D721Med (cell line): Measurements from ENCODE around the gene MIGA2.
"Not testable (repeated sequence)": the region's sequence is repeated elsewhere in the genome, so short reads cannot be mapped to it uniquely, and the experiment has no call there.

Experiments
- DNase-seq: peaks from one replicate; pipeline ENCODE4 v3.0.0; 2011; ENCODE audit warnings: low spot score; ENCODE audit not compliant: insufficient read length
- FAIRE-seq: peaks from 2 replicates; lab custom pipeline; 2011; peaks lifted over from hg19 to GRCh38; lab: Jason Lieb, UNC
- TF ChIP-seq, protein P1 (sequence below): IDR thresholded peaks from 2 replicates; pipeline ENCODE4 v1.5.1; 2012; ENCODE audit warnings: mild to moderate bottlenecking, control low read depth; ENCODE audit not compliant: insufficient read depth; ENCODE audit errors: missing control alignments

Gene MIGA2

DNA sequence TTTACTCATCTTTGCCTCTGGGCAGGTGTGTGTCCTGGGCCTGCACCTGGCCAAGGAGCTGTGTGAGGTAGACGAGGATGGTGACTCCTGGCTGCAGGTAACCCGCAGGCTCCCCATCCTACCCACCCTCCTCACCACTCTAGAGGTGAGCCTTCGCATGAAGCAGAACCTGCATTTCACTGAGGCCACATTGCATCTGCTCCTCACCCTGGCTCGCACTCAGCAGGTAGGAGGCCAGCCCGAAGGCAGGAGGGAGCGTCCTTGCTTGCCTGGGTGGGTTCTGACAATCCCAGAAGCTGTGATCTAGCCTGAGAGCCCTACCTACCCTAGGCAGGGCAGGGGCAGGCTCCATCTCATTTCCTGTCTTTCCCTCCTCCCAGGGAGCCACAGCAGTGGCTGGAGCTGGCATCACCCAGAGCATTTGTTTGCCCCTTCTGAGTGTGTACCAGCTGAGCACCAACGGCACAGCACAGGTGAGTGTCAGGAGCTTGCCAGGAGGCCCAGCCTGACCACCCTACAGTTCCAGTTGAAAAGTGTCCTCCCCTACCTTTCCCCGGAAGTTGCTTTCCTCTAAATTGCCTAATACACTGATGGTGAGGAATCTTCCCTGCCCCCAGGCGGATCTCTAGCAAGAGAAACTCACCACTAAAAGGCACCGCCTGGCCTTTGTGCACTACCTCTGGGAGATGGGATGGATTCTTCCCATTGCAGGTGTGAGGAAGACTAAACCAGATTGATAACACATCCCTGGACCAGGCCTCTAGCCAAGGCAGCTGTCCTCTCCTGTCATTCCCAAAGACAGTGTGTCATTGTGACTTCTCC, 34.7 kb upstream of the MIGA2 start:
- TF ChIP-seq, protein P1, sequence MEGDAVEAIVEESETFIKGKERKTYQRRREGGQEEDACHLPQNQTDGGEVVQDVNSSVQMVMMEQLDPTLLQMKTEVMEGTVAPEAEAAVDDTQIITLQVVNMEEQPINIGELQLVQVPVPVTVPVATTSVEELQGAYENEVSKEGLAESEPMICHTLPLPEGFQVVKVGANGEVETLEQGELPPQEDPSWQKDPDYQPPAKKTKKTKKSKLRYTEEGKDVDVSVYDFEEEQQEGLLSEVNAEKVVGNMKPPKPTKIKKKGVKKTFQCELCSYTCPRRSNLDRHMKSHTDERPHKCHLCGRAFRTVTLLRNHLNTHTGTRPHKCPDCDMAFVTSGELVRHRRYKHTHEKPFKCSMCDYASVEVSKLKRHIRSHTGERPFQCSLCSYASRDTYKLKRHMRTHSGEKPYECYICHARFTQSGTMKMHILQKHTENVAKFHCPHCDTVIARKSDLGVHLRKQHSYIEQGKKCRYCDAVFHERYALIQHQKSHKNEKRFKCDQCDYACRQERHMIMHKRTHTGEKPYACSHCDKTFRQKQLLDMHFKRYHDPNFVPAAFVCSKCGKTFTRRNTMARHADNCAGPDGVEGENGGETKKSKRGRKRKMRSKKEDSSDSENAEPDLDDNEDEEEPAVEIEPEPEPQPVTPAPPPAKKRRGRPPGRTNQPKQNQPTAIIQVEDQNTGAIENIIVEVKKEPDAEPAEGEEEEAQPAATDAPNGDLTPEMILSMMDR, result no peak
- FAIRE-seq, result no peak
- DNase-seq, result no peak

GRCh38 chr9:129002992-129003391, 33.4 kb upstream of the MIGA2 start:
- FAIRE-seq (no peak), DNase-seq (no peak)
- TF ChIP-seq, protein P1, result no peak

- not testable (repeated sequence) for FAIRE-seq, DNase-seq
These were observed 32.3 kb upstream of the MIGA2 start for GRCh38 chr9:129004173-129004572.

GRCh38 chr9:129005336-129005997, 31.0 kb upstream of the MIGA2 start:
- DNase-seq (no peak), FAIRE-seq (no peak)
- TF ChIP-seq, protein P1, result no peak

DNA sequence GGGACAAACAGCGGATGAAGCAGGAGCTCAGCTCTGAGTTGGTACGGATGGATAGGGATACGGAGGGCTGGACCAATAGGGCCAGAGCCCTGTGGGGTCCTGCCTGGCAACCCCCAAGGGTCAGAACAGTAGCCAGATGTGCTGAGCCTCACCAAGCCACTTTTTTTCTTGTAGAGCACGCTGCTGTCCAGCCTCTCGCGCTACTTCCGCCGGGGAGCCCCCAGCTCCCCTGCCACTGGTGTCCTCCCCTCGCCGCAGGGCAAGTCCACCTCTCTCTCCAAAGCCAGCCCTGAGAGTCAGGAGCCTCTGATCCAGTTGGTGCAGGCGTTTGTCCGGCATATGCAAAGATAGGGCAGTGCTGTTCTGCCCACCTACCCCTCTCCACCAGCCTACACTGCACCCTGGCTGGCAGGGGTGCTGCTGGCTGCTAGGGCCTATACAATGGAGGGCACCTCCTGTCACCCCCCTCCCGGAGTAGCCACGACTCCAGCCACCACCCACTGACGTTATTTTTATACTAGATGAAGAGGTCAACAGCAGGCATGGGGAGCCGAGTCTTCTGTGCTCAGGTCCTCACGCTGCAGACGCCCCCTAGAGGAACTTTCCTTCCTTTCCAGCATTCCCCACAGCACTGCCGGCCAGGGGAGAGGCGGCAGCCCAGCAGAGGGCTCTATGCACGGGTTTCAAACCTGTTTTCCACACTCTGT, 29.9 kb upstream of the MIGA2 start:
- TF ChIP-seq, protein P1, result peak; percentile 87
- DNase-seq, result peak; percentile 75
- FAIRE-seq, result no peak

DNA sequence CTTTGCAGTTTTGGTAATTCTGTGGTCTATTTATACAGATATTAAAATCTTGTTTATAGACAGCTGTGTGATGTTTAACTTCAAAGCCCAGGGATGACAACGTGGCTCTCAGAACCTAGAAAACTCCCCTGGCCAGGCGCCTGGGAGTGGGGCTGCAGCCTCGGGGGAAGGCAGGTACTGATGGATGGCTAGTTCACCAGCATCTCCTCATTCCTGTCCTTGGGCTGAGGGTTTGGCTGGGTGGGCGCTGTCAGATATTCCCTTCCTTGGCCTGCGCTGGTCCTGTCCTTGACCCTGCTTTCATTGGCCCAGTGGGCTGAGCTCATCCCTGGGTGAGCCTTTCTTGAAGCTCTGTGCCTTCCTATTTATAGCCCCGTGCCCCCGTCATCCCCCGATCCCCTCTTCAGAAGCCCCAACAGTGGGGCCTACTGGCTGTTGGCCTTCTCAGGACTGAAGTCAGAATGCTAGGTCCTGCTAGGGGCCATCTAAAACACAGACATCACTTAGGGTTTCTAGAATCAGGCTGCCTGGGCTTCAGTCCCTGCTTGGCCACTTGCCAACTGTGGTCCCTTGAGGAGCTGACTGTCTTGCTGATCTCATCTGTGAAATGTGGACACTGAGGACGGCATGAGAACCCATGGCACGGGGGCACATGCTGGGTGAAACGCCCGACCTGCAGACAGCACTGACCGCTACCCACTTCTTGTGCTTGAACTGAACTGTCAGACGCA, 29.2 kb upstream of the MIGA2 start:
- DNase-seq (no peak), FAIRE-seq (no peak)
- TF ChIP-seq, protein P1, result no peak

DNA sequence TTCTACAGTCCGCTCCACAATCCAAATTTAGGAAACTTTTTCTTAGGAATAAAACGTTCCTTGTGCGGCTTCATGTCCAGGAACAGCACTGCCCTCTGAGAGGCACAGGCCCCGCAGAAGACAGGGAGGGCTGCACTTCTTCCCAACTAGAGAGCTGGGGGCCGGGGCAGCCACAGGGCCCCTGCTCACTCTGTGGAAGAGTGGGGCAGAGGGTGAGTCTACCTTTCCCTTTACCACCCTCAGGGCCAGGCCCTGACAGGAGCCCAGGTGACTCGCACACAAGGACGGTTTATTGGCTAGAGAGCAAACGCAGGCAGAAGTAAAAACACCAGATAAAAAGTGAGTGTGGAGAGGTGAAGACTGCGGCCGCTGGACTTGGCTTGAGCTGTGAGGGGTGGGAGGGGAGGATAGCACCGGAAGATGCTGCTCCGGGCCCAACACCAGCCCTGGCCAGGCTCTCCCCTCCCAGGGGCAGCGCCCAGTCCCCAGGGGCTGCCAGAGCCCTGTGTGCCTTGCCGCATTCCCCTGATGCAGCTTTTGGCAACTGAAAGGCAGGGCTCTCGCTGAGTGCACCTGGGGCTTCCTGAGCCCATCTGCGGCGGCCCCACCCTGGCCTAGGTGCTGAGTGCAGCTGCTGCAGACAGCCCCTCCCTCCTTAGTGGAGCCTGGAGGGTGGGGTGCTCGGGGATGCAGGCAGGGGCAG, 28.5 kb upstream of the MIGA2 start:
- DNase-seq, result no peak
- TF ChIP-seq, protein P1, result no peak
- FAIRE-seq, result no peak
